GM11168 (cell line): ENCODE results near the gene CD151.

Source experiments
- in situ Hi-C: fragments of 300-500 bp; cut with MboI; formaldehyde crosslinking; loops from one replicate; pipeline ENCODE4 v1.12.0; 2022; ENCODE audit warnings: low sequenced_read_pairs; ENCODE audit not compliant: unreplicated experiment

Gene CD151

DNA sequence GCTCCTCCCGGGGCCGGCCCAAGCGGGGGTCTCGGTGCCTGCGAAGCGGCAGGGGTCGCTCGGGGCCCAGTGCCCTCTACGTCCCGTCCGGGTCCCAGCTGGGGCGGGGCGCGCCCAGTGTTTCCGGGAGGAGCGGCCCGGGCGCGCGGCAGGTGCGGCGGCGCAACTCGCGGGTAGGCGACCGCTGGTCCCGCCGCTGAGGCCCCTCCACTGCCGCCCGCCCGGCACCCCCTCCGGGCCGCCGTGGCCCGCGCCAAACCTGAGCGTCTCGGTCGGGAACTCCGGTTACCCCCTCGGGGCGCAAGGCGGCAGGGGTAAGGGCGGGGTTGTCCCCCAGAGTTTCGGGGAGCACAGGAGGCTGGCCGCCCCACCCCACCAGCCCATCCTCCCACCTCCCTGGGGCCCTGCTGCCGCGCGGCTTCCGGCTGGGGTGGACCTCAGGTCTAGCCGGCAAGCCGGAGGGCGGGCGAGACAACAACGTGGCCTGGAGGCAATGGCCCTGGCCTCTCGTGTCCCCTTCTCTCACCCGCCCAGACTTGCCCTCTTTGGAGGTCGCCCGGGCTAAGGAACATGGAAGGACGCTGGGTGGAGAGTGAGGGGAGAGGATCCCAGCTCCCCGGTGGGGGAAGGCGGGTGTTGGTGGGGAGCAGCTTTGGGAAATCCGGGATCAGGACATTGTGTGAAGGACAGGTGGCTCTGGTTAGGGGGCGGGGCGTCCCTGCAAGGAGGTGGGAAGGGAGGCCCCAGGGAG, 5.4 kb upstream of the CD151 start:
- in situ Hi-C loops: no loop called here

GRCh38 chr11:827897-828192, 4.9 kb upstream of the CD151 start, which contains the start of gene CRACR2B:
TSS of gene CRACR2B (plus strand) at chr11:827919. CDS start at chr11:828608, 689 bp downstream.
- in situ Hi-C loops: no loop called here

- in situ Hi-C loops: no loop called here
These were observed 4.1 kb upstream of the CD151 start for GRCh38 chr11:828506-829175.

- in situ Hi-C loops: no loop called here
These were observed 3.4 kb upstream of the CD151 start for GRCh38 chr11:829176-829846.

DNA sequence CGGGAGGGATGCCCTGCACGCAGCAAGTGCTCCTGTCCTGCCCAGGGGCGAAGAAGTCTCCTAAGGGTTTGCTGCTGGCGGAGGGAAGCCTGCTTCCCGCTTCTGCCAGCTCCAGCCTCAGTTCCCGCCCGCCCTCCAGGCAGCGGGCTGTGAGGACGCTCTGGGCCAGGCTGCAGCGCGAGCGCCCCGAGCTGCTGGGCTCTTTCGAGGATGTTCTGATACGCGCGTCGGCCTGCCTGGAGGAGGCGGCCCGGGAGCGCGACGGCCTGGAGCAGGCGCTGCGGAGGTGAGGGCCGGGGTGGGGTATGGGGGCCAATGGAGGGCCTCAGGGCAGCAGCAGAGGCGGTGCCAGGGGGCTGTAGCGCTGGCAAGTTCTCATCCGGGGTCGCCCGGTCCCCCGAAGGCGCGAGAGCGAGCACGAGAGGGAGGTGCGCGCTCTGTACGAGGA, 2.9 kb upstream of the CD151 start:
- in situ Hi-C loops: no loop called here

GRCh38 chr11:830295-831117, 2.2 kb upstream of the CD151 start:
- in situ Hi-C loops: no loop called here

- in situ Hi-C loops: no loop called here
These were observed 1.5 kb upstream of the CD151 start for GRCh38 chr11:831118-831864.

DNA sequence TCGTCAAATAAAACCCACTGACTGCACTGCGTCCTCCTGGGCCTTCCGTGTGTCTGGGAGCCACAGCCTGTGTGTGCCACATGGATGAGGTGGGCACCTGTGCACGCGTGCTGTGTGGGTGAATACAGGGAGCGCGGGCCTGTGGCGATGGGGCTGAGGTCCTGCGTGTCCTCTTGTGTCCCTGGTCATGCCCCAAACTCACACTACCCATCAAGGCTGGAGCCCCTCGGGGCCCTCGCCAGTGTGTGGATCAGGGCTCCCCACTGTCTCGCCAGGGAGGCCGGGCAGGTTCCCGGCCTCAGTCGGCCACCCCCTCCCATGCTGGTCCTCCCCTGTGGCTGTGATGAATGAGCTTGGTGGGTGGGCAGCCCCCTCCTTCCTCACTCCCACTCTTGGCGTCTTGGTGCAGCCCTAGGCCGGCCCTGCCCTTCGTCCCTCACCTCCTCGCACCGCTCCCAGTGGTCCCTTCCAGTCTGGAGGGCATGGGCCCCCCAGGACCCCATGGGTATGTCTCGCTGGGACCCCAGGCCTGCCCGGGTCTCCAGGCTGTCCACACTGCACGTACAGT, 707 bp upstream of the CD151 start:
- in situ Hi-C loops: no loop called here

DNA sequence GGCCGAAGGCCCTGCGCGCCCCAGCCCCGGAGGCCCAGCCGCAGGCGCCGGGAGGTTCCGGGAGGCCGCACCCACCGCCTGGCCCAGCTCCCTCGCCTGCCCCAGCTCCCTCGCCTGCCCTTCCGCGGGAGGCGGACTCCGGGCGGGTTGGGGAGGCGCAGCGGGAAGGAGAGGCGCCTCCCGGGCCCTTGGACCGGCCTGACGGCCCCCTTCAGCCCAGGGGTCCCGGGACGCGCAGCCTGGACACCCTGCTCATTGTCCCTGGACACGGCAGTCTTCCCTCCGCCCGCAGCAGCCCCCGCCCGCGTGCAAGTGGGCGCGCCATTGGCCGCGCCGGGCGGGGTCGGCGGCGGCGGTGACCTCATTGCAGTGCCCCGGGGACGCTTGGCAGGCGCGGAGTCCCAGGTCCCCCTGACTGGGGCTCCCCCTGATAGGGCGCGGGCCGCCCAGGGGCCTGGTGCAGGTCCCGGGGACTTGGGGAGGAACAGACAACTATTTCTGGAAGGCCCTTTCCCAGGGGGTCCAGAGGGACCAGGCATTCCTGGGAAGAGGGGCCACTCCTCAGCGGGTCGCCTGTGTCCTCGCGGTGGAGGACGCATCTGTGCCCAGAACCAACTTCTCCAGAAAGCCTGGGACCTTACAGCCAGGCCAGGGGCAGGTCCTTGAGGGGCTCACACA, 501 bp downstream of the CD151 start:
- in situ Hi-C loops: no loop called here

DNA sequence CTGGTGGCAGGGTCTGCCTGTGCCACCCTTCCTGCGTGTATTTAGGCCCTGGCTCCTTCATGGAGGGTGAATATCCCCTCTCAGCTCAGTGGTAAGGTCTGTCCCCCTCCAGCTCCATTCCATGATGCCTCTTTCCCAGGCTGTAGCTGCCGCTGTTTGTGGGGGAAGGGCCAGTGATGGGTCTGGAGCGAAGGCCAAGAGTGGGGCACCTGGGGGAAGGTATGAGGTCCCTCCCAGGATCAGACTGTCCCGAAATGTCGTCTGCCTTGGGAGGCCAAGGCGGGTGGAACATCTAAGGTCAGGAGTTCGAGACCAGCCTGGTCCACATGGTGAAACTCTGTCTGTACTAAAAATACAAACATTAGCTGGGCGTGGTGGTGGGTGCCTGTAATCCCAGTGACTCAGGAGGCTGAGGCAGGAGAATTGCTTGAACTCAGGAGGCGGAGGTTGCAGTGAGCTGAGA, 1.1 kb downstream of the CD151 start:
- in situ Hi-C loops: no loop called here

GRCh38 chr11:834371-835316, 1.9 kb downstream of the CD151 start:
- in situ Hi-C loops: no loop called here

GRCh38 chr11:836274-836673, 3.5 kb downstream of the CD151 start:
- in situ Hi-C loops: no loop called here

DNA sequence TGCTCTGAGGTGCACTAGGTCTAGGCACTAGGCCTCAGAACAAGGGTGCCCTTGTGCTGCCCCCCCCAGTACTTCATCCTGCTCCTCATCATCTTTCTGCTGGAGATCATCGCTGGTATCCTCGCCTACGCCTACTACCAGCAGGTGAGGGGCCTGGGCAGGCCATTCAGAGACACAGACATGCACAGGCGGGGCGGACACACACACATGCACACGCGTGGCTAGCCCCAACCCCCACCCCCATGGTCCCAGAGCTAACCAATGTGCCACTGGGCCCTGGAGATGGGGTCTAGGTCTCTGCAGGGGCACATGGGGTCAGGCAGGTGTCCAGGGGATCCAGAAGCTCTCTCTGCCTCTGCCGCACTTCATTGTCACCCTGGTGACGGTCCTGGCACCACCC, 3.9 kb downstream of the CD151 start:
- in situ Hi-C loops: no loop called here

DNA sequence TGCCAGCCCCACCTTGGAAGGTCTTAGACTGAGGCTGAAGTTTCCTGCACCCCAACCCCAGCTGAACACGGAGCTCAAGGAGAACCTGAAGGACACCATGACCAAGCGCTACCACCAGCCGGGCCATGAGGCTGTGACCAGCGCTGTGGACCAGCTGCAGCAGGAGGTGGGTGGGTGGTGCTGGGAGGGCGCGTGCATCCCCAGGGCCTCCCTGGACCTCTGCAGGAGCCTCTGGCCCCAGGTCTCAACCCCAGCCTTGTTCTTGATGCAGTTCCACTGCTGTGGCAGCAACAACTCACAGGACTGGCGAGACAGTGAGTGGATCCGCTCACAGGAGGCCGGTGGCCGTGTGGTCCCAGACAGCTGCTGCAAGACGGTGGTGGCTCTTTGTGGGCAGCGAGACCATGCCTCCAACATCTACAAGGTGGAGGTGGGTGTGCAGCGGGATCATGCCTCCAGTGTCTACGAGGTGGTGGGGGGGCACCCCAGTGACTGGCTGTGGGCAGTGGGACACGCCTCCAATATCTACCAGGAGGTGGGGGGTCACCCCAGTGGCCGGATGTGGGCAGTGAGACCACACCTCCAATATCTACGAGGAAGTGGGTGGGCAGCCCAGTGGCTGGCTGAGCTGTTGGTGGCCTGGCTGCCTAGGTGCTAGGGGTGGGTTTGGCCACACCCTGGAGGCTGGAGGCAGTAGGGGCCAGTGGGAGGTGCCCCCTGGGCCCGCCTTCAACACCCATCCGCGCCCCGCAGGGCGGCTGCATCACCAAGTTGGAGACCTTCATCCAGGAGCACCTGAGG, 4.6 kb downstream of the CD151 start:
- in situ Hi-C loops: no loop called here

DNA sequence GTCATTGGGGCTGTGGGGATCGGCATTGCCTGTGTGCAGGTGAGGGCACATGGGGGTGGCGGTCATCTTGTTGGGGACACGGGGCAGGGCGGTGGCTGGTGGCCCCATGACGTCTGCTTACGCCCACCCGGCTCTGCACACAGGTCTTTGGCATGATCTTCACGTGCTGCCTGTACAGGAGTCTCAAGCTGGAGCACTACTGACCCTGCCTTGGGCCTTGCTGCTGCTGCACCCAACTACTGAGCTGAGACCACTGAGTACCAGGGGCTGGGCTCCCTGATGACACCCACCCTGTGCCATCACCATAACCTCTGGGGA, 5.2 kb downstream of the CD151 start:
- in situ Hi-C loops: no loop called here

DNA sequence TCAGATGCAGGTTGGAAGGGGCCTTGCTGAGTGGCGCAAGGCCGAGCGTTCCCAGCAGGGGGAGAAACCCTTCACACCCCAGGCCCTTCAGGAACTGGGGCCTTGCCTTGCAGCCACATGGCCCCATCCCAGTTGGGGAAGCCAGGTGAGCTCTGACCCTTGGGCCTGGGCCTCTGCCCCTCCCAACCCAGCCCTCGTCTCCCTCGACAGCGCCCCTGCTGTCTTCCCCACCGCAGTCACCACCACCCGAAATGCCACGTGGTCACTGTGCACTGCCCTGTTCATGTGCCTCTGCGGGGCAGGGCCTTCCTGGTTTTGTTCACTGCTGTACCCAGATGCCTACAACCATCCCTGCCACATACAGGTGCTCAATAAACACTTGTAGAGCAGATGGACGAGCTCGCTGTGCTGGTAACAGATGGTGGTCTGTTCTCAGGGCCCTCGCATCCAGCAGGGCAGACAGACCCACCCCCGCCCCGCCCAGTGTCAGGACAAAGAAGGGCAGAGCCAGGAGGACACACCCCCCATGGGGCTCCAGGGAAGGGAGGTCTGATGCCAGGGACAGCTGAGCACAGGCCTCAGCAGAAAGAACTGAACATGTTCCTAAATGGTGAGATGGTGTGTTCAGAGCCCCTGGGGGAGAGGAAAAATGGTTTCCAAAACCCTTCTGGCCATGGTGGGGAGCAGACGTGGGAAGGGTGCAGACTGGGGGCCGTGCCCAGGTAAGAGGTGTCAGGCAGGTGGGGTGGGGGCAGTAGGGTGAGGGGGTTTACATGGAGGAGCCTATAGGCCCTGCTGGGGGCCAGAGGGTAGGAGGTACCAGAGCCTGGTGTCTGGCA, 5.9 kb downstream of the CD151 start:
- in situ Hi-C loops: no loop called here

DNA sequence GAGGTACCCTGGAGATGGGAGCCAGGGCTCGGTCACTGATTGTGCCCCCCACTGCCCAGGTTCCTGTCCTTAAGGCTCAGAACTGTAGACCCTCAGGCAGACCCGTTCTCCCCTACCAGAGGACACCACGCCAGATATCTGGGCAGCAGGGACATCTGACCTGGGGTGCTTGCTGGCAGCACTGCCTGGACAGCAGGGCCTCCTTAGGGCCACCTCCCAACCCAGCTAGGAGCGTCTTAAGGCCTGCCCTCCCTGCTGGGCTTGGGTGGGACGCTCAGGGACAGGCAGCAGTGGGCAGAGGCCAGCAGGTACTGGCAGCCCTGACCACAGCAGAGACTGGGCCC, 6.5 kb downstream of the CD151 start:
- in situ Hi-C loops: no loop called here
